Measurements from ENCODE around the gene SLCO4A1.

GRCh38 chr20:62611819-62612218 lies 30.5 kb upstream of the SLCO4A1 start:
- TF ChIP-seq OSR1 (CRISPR knock-in tag; IDR thresholded peaks at IDR 0.05) (no peak), ZFP30 (CRISPR knock-in tag; IDR thresholded peaks at IDR 0.05) (no peak), ARNTL (CRISPR knock-in tag; IDR thresholded peaks at IDR 0.05; ENCODE audit: borderline replicate concordance, low read depth) (no peak), ISL1 (CRISPR knock-in tag; IDR thresholded peaks at IDR 0.05) (no peak), CSRNP3 (CRISPR knock-in tag; IDR thresholded peaks at IDR 0.05) (no peak), GLIS3 (CRISPR knock-in tag; IDR thresholded peaks at IDR 0.05) (no peak)
